Measurements from ENCODE around the gene PTPRG.

The PTPRG gene

GRCh38 chr3:61908382-61908781 is 347.0 kb downstream of the PTPRG start:
- no peak for DNase-seq

- no peak for DNase-seq
Observed at GRCh38 chr3:61910732-61911131, 349.4 kb downstream of the PTPRG start.

GRCh38 chr3:61912158-61912557 is 350.8 kb downstream of the PTPRG start:
- no peak for DNase-seq

- no peak for DNase-seq
Observed at GRCh38 chr3:61913701-61914100, 352.3 kb downstream of the PTPRG start.

- DNase-seq = no peak
Observed at GRCh38 chr3:61914276-61914675, 352.9 kb downstream of the PTPRG start.

GRCh38 chr3:61915296-61915695 is 353.9 kb downstream of the PTPRG start:
- DNase-seq = no peak

GRCh38 chr3:61919371-61919770 is 358.0 kb downstream of the PTPRG start:
- no peak for DNase-seq

GRCh38 chr3:61922118-61922517 is 360.7 kb downstream of the PTPRG start:
- DNase-seq = no peak

- DNase-seq = no peak
Observed at GRCh38 chr3:61924090-61924735, 362.8 kb downstream of the PTPRG start.

GRCh38 chr3:61924991-61925390 is 363.6 kb downstream of the PTPRG start:
- no peak for DNase-seq

GRCh38 chr3:61925721-61926120 is 364.4 kb downstream of the PTPRG start:
- no peak for DNase-seq

GRCh38 chr3:61926923-61927322 is 365.6 kb downstream of the PTPRG start:
- no peak for DNase-seq

- no peak for DNase-seq
Observed at GRCh38 chr3:61927332-61927731, 366.0 kb downstream of the PTPRG start.

- no peak for DNase-seq
Observed at GRCh38 chr3:61928039-61928438, 366.7 kb downstream of the PTPRG start.

- DNase-seq = no peak
Observed at GRCh38 chr3:61928776-61929314, 367.5 kb downstream of the PTPRG start.

- DNase-seq = no peak
Observed at GRCh38 chr3:61929617-61930016, 368.2 kb downstream of the PTPRG start.

- no peak for DNase-seq
Observed at GRCh38 chr3:61932499-61932898, 371.1 kb downstream of the PTPRG start.

GRCh38 chr3:61933798-61934504 is 372.6 kb downstream of the PTPRG start:
- DNase-seq = no peak

GRCh38 chr3:61934505-61934871 is 373.1 kb downstream of the PTPRG start:
- DNase-seq = no peak

- DNase-seq = no peak
Observed at GRCh38 chr3:61935814-61936213, 374.4 kb downstream of the PTPRG start.

GRCh38 chr3:61936344-61936937 is 375.1 kb downstream of the PTPRG start:
- DNase-seq = no peak

GRCh38 chr3:61937477-61937876 is 376.1 kb downstream of the PTPRG start:
- no peak for DNase-seq

- DNase-seq = no peak
Observed at GRCh38 chr3:61938878-61939549, 377.6 kb downstream of the PTPRG start.

- DNase-seq = no peak
Observed at GRCh38 chr3:61940236-61940635, 378.9 kb downstream of the PTPRG start.

All from NCI-H187 (cell line).